ENCODE measurements around the gene TLE4. TPM values are rescaled to one million over a fixed set of nuclear protein-coding genes. Genes with fewer than 3 reads are reported as not detected.
"Not testable (repeated sequence)": the region's sequence is repeated elsewhere in the genome, so short reads cannot be mapped to it uniquely, and the experiment has no call there.

The TLE4 gene
- total RNA-seq, 1 donor from 2014 or later: 97.4 TPM

DNA sequence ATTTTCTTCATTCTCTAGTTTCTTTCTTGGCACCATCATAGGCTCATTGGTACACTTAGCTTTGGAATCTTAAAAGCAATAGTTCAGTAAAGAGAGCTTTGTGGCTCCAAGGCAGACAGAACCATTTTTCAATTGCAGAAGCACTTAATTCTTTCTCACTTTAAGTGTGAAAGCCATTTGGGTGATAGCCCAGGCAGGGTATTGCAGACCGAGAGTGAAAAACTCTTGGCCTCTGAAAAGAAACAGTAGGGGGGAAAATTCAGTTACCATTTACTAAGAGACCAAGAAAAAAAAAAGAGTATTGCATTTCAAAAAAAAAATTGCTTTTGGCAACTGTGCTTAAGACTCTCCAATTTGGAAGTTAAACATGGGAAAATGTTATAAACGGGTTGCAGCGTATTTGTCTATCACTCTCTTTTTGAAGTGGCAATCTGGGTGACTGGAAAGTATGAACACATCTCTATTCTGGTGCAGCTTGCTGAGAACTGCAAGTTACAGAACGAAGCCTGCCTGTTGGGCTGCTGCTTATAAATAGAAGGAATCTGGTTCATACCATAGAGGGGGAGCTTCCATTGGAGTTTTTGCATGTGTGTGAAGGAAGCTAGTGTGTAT is 170.5 kb downstream of the TLE4 start:
- TF ChIP-seq, protein P1, sequence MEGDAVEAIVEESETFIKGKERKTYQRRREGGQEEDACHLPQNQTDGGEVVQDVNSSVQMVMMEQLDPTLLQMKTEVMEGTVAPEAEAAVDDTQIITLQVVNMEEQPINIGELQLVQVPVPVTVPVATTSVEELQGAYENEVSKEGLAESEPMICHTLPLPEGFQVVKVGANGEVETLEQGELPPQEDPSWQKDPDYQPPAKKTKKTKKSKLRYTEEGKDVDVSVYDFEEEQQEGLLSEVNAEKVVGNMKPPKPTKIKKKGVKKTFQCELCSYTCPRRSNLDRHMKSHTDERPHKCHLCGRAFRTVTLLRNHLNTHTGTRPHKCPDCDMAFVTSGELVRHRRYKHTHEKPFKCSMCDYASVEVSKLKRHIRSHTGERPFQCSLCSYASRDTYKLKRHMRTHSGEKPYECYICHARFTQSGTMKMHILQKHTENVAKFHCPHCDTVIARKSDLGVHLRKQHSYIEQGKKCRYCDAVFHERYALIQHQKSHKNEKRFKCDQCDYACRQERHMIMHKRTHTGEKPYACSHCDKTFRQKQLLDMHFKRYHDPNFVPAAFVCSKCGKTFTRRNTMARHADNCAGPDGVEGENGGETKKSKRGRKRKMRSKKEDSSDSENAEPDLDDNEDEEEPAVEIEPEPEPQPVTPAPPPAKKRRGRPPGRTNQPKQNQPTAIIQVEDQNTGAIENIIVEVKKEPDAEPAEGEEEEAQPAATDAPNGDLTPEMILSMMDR (IDR thresholded peaks at IDR 0.05; ENCODE audit: partially characterized antibody, unreplicated experiment): no peak
- Mint-ChIP-seq H3K4me1 (ENCODE audit: low read depth, unreplicated experiment) (no peaks in the 10 kb centered on the region), H3K36me3 (ENCODE audit: unreplicated experiment) (no peaks in the 10 kb centered on the region), H3K9me3 (ENCODE audit: unreplicated experiment) (no peaks in the 10 kb centered on the region), H3K27me3 (ENCODE audit: unreplicated experiment) (peaks cover 2% of the 10 kb centered on the region), H3K27ac (ENCODE audit: unreplicated experiment) (no peak overlapping the region), H3K4me3 (ENCODE audit: unreplicated experiment) (no peak overlapping the region)
- DNase-seq: no peak

- Mint-ChIP-seq H3K36me3 (ENCODE audit: unreplicated experiment) (no peaks in the 10 kb centered on the region), H3K27ac (ENCODE audit: unreplicated experiment) (no peak overlapping the region), H3K27me3 (ENCODE audit: unreplicated experiment) (peaks cover 2% of the 10 kb centered on the region), H3K9me3 (ENCODE audit: unreplicated experiment) (no peaks in the 10 kb centered on the region), H3K4me1 (ENCODE audit: low read depth, unreplicated experiment) (no peaks in the 10 kb centered on the region), H3K4me3 (ENCODE audit: unreplicated experiment) (no peak overlapping the region)
- TF ChIP-seq, protein P1 (IDR thresholded peaks at IDR 0.05; ENCODE audit: partially characterized antibody, unreplicated experiment): no peak
- DNase-seq: no peak
Measured at GRCh38 chr9:79744521-79744920, 172.8 kb downstream of the TLE4 start.

GRCh38 chr9:79745752-79746336 is 174.1 kb downstream of the TLE4 start:
- Mint-ChIP-seq H3K4me1 (ENCODE audit: low read depth, unreplicated experiment) (no peaks in the 10 kb centered on the region), H3K9me3 (ENCODE audit: unreplicated experiment) (no peaks in the 10 kb centered on the region), H3K36me3 (ENCODE audit: unreplicated experiment) (no peaks in the 10 kb centered on the region), H3K27me3 (ENCODE audit: unreplicated experiment) (peaks cover 2% of the 10 kb centered on the region), H3K4me3 (ENCODE audit: unreplicated experiment) (no peak overlapping the region), H3K27ac (ENCODE audit: unreplicated experiment) (no peak overlapping the region)
- no peak for DNase-seq
- TF ChIP-seq, protein P1 (IDR thresholded peaks at IDR 0.05; ENCODE audit: partially characterized antibody, unreplicated experiment): no peak

DNA sequence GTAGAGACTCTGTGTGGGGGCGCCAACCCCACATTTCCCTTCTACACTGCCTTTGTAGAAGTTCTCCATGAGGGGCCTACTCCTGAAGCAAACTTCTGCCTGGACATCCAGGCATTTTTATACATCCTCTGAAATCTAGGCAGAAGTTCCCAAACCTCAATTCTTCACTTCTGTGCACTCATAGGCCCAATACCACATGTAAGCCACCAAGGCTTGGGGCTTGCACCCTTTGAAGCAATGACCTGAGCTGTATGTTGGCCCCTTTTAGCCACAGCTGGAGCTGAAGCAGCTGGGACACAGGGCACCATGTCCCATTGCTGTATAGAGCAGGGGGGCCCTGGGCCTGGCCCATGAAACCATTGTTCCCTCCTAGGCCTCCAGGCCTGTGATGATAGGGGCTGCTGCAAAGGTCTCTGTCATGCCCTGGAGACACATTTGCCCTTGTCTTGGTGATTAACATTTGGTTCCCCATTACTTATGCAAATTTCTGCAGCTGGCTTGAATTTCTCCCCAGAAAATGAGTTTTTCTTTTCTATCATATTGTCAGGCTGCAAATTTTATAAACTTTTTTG is 180.2 kb downstream of the TLE4 start:
- not testable (repeated sequence) for H3K27ac Mint-ChIP-seq (ENCODE audit: unreplicated experiment); H3K4me3 Mint-ChIP-seq (ENCODE audit: unreplicated experiment); H3K4me1 Mint-ChIP-seq (ENCODE audit: low read depth, unreplicated experiment); H3K36me3 Mint-ChIP-seq (ENCODE audit: unreplicated experiment); DNase-seq; H3K9me3 Mint-ChIP-seq (ENCODE audit: unreplicated experiment); H3K27me3 Mint-ChIP-seq (ENCODE audit: unreplicated experiment)

- no peaks in the 10 kb centered on the region for H3K9me3 Mint-ChIP-seq (ENCODE audit: unreplicated experiment)
- H3K27ac Mint-ChIP-seq (ENCODE audit: unreplicated experiment): no peak overlapping the region
- H3K36me3 Mint-ChIP-seq (ENCODE audit: unreplicated experiment): no peaks in the 10 kb centered on the region
- H3K4me1 Mint-ChIP-seq (ENCODE audit: low read depth, unreplicated experiment): no peaks in the 10 kb centered on the region
- peaks cover 3% of the 10 kb centered on the region for H3K27me3 Mint-ChIP-seq (ENCODE audit: unreplicated experiment)
- H3K4me3 Mint-ChIP-seq (ENCODE audit: unreplicated experiment): no peak overlapping the region
- TF ChIP-seq, protein P1 (IDR thresholded peaks at IDR 0.05; ENCODE audit: partially characterized antibody, unreplicated experiment): no peak
- no peak for DNase-seq
Measured at GRCh38 chr9:79756414-79756813, 184.6 kb downstream of the TLE4 start.

Measured in glutamatergic neuron (in vitro differentiated cells).